ENCODE measurements around the gene ARFGAP2.
"Not testable (repeated sequence)": the region's sequence is repeated elsewhere in the genome, so short reads cannot be mapped to it uniquely, and the experiment has no call there.

The ARFGAP2 gene

DNA sequence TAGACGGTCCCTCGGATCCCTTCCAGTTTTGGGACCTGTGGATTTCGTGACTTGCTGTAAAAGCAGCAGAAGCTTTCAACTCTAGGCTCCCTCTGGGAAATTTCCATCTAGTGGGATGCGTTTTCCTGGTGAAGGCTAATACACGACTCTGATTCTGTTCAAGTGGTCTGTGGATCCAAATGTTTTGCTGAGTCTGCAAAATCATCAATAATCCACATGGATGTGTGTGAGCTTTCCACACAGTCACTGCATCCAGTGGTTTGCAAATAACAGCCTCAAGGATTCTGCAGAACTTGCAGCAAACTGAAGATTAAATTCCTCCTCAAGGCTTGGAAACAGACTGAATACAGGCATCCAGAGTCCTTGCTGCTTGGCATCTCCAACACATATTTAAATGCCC lies 25.9 kb upstream of the ARFGAP2 start:
- no peak overlapping the region for H3K4me3 Mint-ChIP-seq
- no peaks in the 10 kb centered on the region for H3K4me1 Mint-ChIP-seq
- H3K9me3 Mint-ChIP-seq = no peaks in the 10 kb centered on the region
- no peak for ATAC-seq (replicated peaks)
- peaks cover 0 to 5% of the 10 kb centered on the region in 2 donors for H3K27me3 Mint-ChIP-seq
- H3K36me3 Mint-ChIP-seq = no peaks in the 10 kb centered on the region
- no peak for DNase-seq
- no peak overlapping the region for H3K27ac Mint-ChIP-seq

DNA sequence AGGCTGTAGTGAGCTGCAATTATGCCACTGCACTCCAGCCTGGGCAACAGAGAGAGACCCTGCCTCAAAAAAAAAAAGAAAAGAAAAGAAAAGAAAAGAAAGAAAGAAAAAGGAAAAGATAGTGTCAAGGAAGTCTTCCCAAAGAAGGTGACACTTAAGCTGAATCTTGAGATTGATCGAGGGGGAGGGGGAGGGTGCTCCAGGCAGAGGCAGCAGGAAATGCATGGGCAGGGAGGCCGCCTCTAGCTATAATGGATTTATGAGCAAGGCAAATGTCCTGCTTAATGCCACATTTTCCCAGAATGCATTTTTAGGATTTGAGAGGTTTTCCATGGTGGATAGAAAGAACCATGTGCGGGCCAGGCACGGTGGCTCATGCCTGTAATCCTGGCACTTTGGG lies 24.3 kb upstream of the ARFGAP2 start:
- H3K27ac Mint-ChIP-seq = no peak overlapping the region
- H3K36me3 Mint-ChIP-seq = no peaks in the 10 kb centered on the region
- no peaks in the 10 kb centered on the region for H3K9me3 Mint-ChIP-seq
- DNase-seq = no peak
- no peak overlapping the region for H3K4me3 Mint-ChIP-seq
- peaks cover 0 to 5% of the 10 kb centered on the region in 2 donors for H3K27me3 Mint-ChIP-seq
- no peaks in the 10 kb centered on the region for H3K4me1 Mint-ChIP-seq
- ATAC-seq (replicated peaks) = no peak

DNA sequence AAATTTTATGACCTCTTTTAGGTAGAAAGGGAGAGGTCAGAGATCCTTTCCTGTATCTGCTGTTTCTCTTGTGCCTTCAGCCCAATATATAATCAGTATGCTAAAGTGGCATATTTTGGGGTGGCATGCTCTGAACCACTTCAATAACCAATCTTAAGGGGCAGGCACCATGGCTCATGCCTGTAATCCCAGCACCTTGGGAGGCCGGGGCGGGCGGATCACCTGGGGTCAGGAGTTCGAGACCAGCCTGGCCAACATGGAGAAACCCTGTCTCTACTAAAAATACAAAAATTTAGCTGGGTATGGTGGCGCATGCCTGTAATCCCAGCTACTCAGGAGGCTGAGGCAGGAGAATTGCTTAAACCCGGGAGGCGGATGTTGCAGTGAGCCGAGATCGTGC lies 21.5 kb upstream of the ARFGAP2 start:
- H3K4me3 Mint-ChIP-seq; ATAC-seq (replicated peaks); H3K27ac Mint-ChIP-seq; H3K9me3 Mint-ChIP-seq; DNase-seq; H3K4me1 Mint-ChIP-seq; H3K36me3 Mint-ChIP-seq; H3K27me3 Mint-ChIP-seq: not testable (repeated sequence)

DNA sequence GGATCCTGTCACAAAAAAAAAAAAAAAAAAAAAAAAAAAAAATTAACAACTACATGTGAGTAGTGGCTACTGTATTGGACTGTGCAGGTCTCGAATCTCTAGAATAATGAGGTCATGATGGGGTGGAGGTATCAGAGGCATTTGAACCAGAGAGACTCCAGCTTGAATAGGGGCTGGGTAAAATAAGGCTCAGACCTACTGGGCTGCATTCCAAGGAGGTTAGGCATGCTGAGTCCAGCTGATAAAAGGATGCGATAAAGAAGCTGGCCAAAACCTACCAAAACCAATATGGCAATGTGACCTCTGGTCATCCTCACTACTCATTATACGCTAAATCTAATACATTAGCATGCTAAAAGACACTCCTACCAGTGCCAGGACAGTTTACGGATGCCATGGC lies 15.4 kb upstream of the ARFGAP2 start:
- H3K4me3 Mint-ChIP-seq = no peak overlapping the region
- peaks cover 4% of the 10 kb centered on the region in 2 donors for H3K27me3 Mint-ChIP-seq
- no peak for DNase-seq
- H3K36me3 Mint-ChIP-seq = peaks cover 0 to 2% of the 10 kb centered on the region in 2 donors
- H3K27ac Mint-ChIP-seq = no peak overlapping the region
- no peaks in the 10 kb centered on the region for H3K9me3 Mint-ChIP-seq
- no peak for ATAC-seq (replicated peaks)
- H3K4me1 Mint-ChIP-seq = peaks cover 4 to 10% of the 10 kb centered on the region in 2 donors

DNA sequence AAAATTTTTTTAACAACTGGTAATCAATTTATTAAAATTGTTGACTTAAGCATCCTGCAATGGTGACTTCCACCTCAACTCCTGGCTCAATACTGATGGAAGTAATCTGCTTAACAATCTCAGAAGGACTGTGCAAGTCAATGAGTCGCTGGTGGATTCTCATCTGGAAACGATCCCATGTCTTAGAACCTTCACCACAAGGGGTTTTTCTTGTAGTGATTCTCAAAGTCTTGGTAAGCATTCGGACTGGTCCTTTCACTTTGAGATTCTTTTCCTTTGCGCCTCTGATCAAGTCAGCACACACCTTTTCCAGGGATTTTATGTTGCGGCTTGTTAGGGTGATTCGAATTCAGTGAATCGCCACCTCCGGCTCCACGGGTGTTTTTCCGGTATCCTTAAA lies 14.5 kb upstream of the ARFGAP2 start:
- ATAC-seq (replicated peaks); H3K27me3 Mint-ChIP-seq; H3K4me3 Mint-ChIP-seq; H3K27ac Mint-ChIP-seq; H3K36me3 Mint-ChIP-seq; DNase-seq; H3K9me3 Mint-ChIP-seq: not testable (repeated sequence)
- H3K4me1 Mint-ChIP-seq = peaks cover 7 to 18% of the 10 kb centered on the region in 2 donors

DNA sequence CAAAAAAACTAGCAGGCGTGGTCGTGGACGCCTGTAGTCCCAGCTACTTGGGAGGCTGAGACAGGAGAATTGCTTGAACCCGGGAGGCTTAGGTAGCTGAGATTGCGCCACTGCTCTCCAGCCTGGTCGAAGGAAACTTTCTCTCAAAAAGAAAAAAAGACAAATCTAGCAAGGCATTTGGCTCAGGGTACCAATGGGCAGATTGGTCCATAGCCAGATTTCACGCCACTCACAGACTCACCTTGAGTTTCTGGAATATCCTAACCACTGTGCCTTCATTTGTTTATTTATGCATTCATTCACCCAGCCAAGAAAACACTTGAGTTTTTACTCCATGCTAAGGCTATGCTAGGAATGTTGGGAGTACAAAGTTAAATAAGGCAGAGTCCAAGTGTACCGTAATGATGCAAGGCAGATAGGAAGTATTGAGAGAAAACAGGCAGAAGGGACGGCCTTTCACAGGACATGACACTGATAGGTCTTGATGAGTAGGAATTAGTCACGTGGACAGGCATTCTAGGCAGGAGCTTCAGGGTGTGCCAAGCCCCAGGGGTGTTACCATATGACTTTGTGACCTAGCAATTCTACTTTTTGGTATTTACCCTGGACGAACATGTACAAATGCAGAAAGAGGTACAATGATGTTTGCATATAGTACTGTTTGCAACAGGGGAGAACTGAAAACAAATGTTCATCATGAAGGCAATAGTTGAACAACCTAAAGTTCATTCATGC lies 12.6 kb upstream of the ARFGAP2 start:
- no peaks in the 10 kb centered on the region for H3K9me3 Mint-ChIP-seq
- peaks cover 3 to 18% of the 10 kb centered on the region in 2 donors for H3K27me3 Mint-ChIP-seq
- peaks cover 0 to under 1% of the 10 kb centered on the region in 2 donors for H3K36me3 Mint-ChIP-seq
- no peak for ATAC-seq (replicated peaks)
- H3K4me3 Mint-ChIP-seq = no peak overlapping the region
- no peak for DNase-seq
- H3K27ac Mint-ChIP-seq = no peak overlapping the region
- peaks cover 8 to 26% of the 10 kb centered on the region in 2 donors for H3K4me1 Mint-ChIP-seq

DNA sequence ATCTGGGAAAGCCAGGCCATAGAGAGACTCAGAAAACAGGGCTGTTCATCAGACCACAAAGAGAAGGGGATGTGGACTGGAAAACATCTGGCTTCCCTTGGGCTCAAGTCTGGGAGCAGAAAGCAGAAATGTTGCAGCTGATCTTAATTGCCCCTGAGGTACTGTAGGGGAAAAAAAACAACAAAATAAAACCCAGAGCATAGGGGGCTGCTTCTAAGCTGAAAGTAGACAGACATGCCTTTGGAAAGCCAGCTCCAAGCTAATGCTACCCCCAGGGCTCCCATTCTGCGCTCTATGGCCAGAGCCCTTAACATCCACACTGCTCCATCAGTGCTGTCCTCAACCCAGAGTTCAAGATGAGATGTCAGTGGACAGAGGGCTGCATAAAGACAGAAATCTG lies 11.6 kb upstream of the ARFGAP2 start:
- Mint-ChIP-seq H3K9me3 (no peaks in the 10 kb centered on the region), H3K36me3 (peaks cover 4% of the 10 kb centered on the region in 2 donors), H3K27me3 (peaks cover 10 to 28% of the 10 kb centered on the region in 2 donors), H3K4me1 (peaks cover 9 to 30% of the 10 kb centered on the region in 2 donors), H3K27ac (no peak overlapping the region), H3K4me3 (no peak overlapping the region)
- ATAC-seq (replicated peaks) (no peak), DNase-seq (no peak)

DNA sequence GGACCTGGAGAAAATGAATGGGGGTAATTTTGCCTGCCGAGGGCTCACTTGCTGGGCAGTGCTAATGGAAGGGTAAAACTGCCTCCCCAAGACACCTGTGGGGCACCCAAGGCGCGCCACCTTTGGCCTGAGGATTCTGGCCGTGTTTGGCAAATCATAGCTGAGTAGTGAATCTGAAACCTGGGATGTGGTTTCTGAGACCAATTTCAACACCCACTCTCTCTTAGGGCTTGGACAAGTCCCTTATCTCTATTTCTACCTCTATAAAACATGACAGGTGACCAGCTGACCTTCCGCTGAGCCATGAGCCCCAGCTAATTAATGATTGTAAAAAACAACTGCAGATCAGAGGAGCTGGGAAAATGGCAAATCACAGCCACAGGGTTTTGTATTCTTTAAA lies 11.0 kb upstream of the ARFGAP2 start:
- ATAC-seq (replicated peaks) (peak in 1 of 2 donors; percentile 14), DNase-seq (no peak)
- Mint-ChIP-seq H3K36me3 (peaks cover 4% of the 10 kb centered on the region in 2 donors), H3K9me3 (no peaks in the 10 kb centered on the region), H3K27ac (no peak overlapping the region), H3K4me3 (peak overlapping the region in 1 of 2 donors; percentile 89), H3K27me3 (peaks cover 11 to 29% of the 10 kb centered on the region in 2 donors), H3K4me1 (peaks cover 9 to 30% of the 10 kb centered on the region in 2 donors)

DNA sequence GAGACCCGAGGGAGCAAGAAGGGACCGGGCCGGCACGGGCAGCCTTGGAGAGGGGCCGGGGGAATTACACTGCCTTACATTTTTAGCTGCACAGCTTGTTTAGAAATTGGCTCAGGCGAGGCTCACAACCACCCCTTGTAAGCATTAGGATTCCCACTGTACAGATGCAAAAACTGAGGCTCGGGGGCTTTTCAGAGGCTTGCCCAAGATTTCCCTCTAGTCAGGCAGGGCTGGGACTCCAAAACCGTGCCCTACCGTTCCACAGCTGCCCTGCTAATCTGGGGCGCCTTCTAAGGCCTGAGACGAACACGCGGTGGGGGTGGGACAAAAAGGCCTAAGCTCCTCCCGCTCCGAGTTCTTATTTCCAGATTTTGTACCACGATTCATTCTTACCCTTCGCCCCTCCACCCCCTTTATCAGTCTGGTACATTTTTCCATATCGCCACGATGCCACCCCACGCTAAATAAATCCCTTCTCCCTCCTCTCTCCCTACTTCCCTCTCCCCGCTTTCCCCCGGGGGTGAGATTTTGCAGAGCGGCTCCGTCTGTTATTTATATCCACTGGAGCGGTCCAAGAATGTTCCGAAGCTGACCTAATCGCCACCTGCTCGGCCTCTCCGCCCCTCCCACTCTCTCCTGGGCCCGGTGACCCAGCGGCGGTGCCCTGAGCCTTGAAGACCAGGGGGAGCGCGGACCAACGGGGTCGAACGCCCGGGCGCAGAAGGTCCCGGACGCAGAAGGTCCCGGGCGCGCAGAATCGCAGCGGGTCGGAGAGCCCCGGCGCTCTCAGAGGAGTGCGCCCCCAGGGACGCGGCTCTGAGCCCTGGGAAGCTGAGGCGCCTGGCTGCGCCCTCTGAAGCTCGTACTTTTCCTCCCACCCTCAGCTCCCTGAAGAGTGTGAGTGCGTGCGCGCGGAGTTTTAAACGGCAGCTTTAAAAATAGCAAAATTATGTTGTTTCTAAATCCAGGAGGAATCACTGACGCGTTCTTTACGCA lies 10.3 kb upstream of the ARFGAP2 start:
- Mint-ChIP-seq H3K4me3 (peak overlapping the region; percentile 75 to 89), H3K36me3 (peaks cover 4% of the 10 kb centered on the region in 2 donors), H3K27me3 (peaks cover 11 to 29% of the 10 kb centered on the region in 2 donors), H3K9me3 (no peaks in the 10 kb centered on the region), H3K4me1 (peaks cover 9 to 30% of the 10 kb centered on the region in 2 donors), H3K27ac (peak overlapping the region; percentile 83)
- ATAC-seq (replicated peaks) (peak; percentile 69 to 71), DNase-seq (no peak)

DNA sequence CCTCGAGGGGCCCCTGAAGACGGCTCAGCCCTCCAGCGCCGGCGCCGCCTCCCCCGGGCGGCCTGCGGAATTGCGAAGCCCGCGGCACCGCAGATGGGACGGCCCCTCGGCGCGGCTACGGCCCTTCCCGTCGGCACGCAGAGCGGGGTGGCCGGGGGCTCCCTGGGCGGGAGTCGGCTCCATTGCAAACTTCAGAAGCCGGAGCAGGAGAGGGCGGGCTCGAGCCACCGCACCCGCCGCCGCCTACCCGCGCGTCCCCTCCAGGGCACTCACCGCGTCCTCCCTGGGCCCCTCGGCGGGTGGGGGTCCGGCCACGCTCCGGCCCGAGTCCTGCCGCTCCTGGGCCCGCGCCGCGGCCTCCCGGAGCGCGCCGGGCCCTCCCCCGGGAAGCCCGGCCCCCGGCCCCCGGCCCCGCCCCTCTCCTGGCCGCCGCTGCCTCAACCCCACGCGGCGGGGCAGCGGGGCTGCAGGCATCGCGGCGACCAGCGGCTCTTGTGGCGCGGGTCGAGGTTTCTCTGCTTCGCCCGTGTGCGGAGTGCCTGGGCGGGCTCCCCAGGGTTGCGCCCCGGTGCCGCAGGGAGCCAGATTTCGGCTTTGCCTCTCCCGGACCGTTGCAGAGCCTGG lies 9.5 kb upstream of the ARFGAP2 start, which contains the start of gene PACSIN3:
TSS of gene PACSIN3 (minus strand) at position 359 of the 624 bp plus-strand sequence. CDS start 3,707 bp downstream, outside the sequence.
- H3K27me3 Mint-ChIP-seq = peaks cover 11 to 29% of the 10 kb centered on the region in 2 donors
- H3K36me3 Mint-ChIP-seq = peaks cover 4% of the 10 kb centered on the region in 2 donors
- ATAC-seq (replicated peaks) = peak; percentile 68 to 74
- no peaks in the 10 kb centered on the region for H3K9me3 Mint-ChIP-seq
- DNase-seq = no peak
- H3K4me1 Mint-ChIP-seq = peaks cover 9 to 30% of the 10 kb centered on the region in 2 donors
- H3K27ac Mint-ChIP-seq = peak within 1 kb of the TSS; percentile 83
- H3K4me3 Mint-ChIP-seq = peak within 1 kb of the TSS; percentile 75 to 89

DNA sequence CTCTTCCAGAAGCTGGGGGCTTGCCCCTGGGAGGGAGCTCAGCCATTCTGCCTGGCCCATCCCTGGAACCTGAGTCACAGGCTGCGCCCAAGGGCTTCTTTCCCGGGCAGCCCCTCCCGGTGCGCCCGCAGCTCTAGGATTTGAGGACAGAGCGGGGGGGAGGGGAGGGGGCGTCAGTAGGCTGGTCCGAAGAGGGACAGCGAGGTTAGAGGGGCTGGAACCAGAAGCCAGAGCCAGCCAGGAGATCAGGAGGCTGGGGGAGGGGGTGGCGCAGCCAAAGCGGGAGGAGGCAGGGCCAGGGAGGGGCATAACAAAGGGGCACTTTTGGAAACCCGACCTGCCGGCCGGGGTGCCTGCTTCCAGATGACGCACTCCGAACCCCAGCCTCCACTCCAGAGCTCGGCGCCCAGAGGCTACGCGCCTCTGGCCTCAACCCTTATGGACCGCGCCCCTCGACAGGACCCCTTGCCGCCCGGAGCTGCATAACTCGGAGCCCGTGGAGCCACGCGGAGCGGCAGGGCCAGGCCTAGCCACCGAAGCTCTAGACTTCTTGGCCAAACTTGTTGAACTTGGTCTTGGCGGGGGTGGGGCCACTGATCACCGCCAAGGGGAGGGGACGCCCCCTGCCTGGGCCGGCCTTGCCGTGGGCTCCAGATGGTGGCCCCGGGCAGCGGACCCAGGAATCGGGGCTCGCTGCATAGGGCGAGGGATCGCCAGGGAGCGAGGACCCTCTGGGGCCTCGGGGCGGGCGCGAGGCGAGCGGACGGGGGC lies 8.8 kb upstream of the ARFGAP2 start:
- Mint-ChIP-seq H3K36me3 (peaks cover 4% of the 10 kb centered on the region in 2 donors), H3K9me3 (no peaks in the 10 kb centered on the region), H3K4me3 (peak overlapping the region; percentile 64 to 75), H3K27ac (peak overlapping the region; percentile 59), H3K4me1 (peaks cover 9 to 30% of the 10 kb centered on the region in 2 donors), H3K27me3 (peaks cover 11 to 29% of the 10 kb centered on the region in 2 donors)
- DNase-seq = no peak
- ATAC-seq (replicated peaks) = peak; percentile 24 to 36

DNA sequence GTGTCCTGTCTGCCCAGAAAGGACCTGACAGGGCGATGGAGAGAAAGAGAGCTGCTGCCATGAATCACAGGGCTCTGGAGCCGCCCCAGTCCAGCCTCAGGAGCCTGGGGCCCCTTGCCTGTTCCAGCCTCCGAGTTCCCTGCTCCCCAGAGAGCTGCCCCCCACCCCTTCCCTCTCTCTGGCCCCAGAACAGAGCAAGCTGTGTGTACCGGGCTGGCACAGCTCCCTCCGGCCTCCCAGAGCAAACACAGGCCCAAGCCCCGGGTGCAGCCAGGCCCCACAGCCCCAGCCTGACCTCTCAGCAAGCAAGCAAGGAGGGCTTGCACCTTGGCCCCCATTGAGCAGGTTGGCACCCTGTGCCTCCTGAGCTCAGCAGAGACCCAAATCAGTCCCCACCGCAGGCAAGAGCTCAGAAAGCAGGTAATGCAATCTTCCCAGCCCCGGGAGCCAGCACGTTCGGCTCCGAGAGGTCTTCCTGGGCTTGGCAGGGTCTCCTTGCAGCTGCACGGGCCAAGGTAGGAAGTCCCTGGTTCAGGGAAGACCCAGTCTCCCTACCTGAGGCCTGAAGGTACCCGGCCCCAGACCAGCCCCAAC lies 8.1 kb upstream of the ARFGAP2 start:
- Mint-ChIP-seq H3K4me1 (peaks cover 9 to 31% of the 10 kb centered on the region in 2 donors), H3K9me3 (no peaks in the 10 kb centered on the region), H3K36me3 (peaks cover 4% of the 10 kb centered on the region in 2 donors), H3K27ac (peak overlapping the region; percentile 1), H3K27me3 (peaks cover 11 to 29% of the 10 kb centered on the region in 2 donors), H3K4me3 (peak overlapping the region; percentile 13 to 75)
- no peak for ATAC-seq (replicated peaks)
- no peak for DNase-seq

DNA sequence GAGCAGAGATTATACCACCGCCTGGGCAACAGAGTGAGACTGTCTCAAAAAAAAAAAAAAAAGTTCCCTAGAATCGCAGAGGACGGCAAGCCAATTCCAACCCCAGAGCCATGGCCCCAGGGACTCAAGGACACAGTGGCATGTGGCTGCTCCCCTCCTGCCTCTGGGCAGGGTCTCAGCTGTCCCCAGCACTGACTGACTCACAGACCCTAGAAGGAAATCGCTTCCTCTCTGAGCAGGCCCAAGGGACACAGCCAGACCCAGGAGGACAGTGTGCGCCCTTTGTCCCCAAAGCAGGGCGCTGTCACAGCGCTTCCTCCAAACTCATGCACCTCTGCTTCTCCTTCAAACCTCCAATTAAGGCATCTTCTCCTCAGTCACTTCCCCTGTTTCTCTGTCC lies 7.3 kb upstream of the ARFGAP2 start:
- no peak for ATAC-seq (replicated peaks)
- Mint-ChIP-seq H3K4me3 (no peak overlapping the region), H3K4me1 (peaks cover 13 to 39% of the 10 kb centered on the region in 2 donors), H3K27me3 (peaks cover 11 to 29% of the 10 kb centered on the region in 2 donors), H3K27ac (no peak overlapping the region), H3K9me3 (no peaks in the 10 kb centered on the region), H3K36me3 (peaks cover 7 to 8% of the 10 kb centered on the region in 2 donors)
- DNase-seq = no peak
